Measurements from ENCODE around the gene FAM171A1.

DNA sequence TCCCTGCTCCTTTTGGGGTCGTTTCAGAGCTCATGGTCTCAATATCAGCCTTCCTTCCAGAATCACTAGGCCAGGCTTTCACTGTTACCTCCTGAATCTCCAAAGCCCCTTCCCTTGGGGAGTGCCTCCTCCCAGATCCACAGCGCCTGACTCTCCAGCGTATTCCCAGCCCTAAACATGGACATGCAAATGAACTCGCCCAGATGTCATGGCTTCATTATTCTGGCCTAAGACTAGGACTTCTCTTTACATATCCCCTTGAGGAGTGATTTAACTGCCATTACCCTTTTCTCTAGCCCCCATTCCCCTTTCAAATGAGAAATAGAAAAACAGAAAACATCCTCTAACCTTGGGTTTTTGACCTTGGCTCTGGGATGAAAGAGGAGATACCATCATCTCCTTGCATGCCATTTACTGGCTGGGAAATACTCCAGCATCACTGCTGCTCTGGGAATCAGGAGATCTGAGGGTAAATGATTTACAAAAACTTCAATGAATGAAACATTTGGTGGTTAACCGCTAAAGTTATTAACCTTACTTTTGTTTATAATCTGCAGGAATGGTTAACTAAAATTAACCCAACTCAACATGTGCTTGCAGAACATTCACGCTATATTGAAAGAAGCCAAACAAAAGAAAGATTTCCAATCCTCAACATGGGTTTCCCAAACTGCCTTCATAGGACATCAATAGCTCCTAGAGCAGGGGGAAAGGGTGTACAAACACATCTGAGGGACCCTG is 37.0 kb downstream of the FAM171A1 start:
- no peak for TF ChIP-seq CTCF (IDR thresholded peaks at IDR 0.05)
- TF ChIP-seq EZH2 (IDR thresholded peaks at IDR 0.05) = no peak
- no peak for TF ChIP-seq EZH2phosphoT487 (IDR thresholded peaks at IDR 0.05)
